Dendritic cell treated with granulocyte-macrophage colony-stimulating factor and Interleukin-4, amounts not matched to agents 40 ng/mL and 50 ng/mL, for 4 days (primary cell): ENCODE data around the gene ADSS2.
A peak's percentile ranks its signal among the peaks of the same experiment; 100 is the strongest.
"Not testable (repeated sequence)": the region's sequence is repeated elsewhere in the genome, so short reads cannot be mapped to it uniquely, and the experiment has no call there.

Experiments
- H3K27ac Mint-ChIP-seq: one replicate; pipeline ENCODE4 v1.8.0; 2022; ENCODE audit warnings: mild to moderate bottlenecking, mixed read lengths
- H3K27me3 Mint-ChIP-seq: one replicate; pipeline ENCODE4 v1.8.0; 2022; ENCODE audit warnings: mild to moderate bottlenecking, mixed read lengths
- H3K36me3 Mint-ChIP-seq: one replicate; pipeline ENCODE4 v1.8.0; 2022; ENCODE audit warnings: low read depth, mixed read lengths
- H3K4me1 Mint-ChIP-seq: one replicate; pipeline ENCODE4 v1.8.0; 2022; ENCODE audit warnings: low read depth, mixed read lengths
- H3K4me3 Mint-ChIP-seq: one replicate; pipeline ENCODE4 v1.8.0; 2022; ENCODE audit warnings: mild to moderate bottlenecking, moderate library complexity, mixed read lengths
- H3K9me3 Mint-ChIP-seq: one replicate; pipeline ENCODE4 v1.8.0; 2022; ENCODE audit warnings: mixed read lengths
- intact Hi-C: fragments of 100-400 bp; cut with micrococcal nuclease; formaldehyde crosslinking; loops from one replicate; pipeline ENCODE4 v1.15.0; 2022

Gene ADSS2

GRCh38 chr1:244451539-244451950 lies at the start of gene ADSS2:
Gene ADSS2 (minus strand): TSS chr1:244451909. CDS start chr1:244451817, 92 bp downstream.
- Mint-ChIP-seq H3K27ac (peak within 1 kb of the TSS; percentile 94), H3K4me3 (peak within 1 kb of the TSS; percentile 95), H3K36me3 (peaks cover 21% of the 10 kb centered on the region), H3K27me3 (no peaks in the 10 kb centered on the region), H3K9me3 (no peaks in the 10 kb centered on the region), H3K4me1 (peaks cover 29% of the 10 kb centered on the region)
- intact Hi-C loops: loop anchor here (5.0 to 10.0 kb wide), 2 partner anchors 127 to 521 kb away; no protein-coding TSS in a partner anchor

DNA sequence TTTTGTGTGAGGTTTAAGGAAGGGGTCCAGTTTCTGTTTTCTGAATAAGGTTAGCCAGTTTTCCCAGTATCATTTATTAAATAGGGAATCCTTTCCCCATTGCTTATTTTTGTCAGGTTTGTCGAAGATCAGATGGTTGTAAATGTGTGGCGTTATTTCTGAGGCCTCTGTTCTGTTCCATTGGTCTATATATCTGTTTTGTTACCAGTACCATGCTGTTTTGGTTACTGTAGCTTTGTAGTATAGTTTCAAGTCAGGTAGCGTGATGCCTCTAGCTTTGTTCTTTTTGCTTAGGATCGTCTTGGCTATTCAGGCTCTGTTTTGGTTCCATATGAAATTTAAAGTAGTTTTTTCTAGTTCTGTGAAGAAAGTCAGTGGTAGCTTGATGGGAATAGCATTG lies 48.8 kb upstream of the ADSS2 start:
- H3K4me3 Mint-ChIP-seq, H3K9me3 Mint-ChIP-seq, H3K4me1 Mint-ChIP-seq, intact Hi-C loops, H3K36me3 Mint-ChIP-seq, H3K27me3 Mint-ChIP-seq, H3K27ac Mint-ChIP-seq: not testable (repeated sequence)

- H3K27me3 Mint-ChIP-seq, H3K4me1 Mint-ChIP-seq, H3K9me3 Mint-ChIP-seq, H3K36me3 Mint-ChIP-seq, H3K4me3 Mint-ChIP-seq, H3K27ac Mint-ChIP-seq, intact Hi-C loops: not testable (repeated sequence)
Measured at GRCh38 chr1:244499484-244499883, 47.8 kb upstream of the ADSS2 start.

DNA sequence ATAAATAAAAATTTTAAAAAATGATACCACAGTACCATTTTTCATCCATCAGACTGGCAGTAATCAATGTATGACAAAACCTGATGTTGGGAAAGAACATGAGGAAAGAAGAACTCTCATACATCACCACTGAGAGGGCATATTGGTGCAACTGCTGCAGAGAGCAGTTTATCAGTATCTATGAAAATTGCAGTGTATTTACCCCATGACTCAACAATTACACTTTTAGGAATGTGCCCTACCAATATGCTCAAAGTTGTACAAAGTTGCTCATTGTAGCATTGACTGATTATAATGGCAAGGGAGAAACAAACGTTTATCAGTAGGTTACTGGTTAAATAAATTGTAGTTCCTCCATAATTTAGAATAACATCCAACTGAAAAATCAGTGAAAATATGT lies 46.1 kb upstream of the ADSS2 start:
- intact Hi-C loops: no loop called here
- no peaks in the 10 kb centered on the region for H3K27me3 Mint-ChIP-seq
- no peaks in the 10 kb centered on the region for H3K36me3 Mint-ChIP-seq
- H3K4me3 Mint-ChIP-seq: no peak overlapping the region
- no peaks in the 10 kb centered on the region for H3K4me1 Mint-ChIP-seq
- no peak overlapping the region for H3K27ac Mint-ChIP-seq
- H3K9me3 Mint-ChIP-seq: no peaks in the 10 kb centered on the region

DNA sequence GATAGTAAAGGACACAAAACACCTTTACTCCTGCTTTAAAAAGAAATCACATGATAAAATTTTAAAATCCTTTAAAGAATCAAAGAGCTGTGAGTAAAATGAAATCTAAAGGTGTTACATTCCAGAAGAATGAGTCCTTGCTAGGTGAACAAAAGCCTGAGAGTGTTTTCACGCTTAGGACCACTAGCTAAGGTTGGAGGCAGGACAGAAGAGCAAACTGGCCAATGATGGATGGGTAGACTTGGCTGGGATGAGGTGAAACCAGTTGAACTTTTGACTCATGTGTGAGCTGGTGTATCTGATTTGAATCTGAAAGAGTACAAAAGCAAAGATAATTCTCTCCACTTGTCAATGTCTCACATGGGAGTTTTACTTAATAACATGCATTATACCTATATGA lies 44.5 kb upstream of the ADSS2 start:
- H3K36me3 Mint-ChIP-seq: no peaks in the 10 kb centered on the region
- intact Hi-C loops: no loop called here
- no peak overlapping the region for H3K27ac Mint-ChIP-seq
- H3K27me3 Mint-ChIP-seq: no peaks in the 10 kb centered on the region
- peaks cover 6% of the 10 kb centered on the region for H3K9me3 Mint-ChIP-seq
- H3K4me1 Mint-ChIP-seq: no peaks in the 10 kb centered on the region
- no peak overlapping the region for H3K4me3 Mint-ChIP-seq

- intact Hi-C loops: no loop called here
- no peak overlapping the region for H3K27ac Mint-ChIP-seq
- H3K4me3 Mint-ChIP-seq: no peak overlapping the region
- peaks cover 8% of the 10 kb centered on the region for H3K9me3 Mint-ChIP-seq
- H3K27me3 Mint-ChIP-seq: no peaks in the 10 kb centered on the region
- no peaks in the 10 kb centered on the region for H3K4me1 Mint-ChIP-seq
- H3K36me3 Mint-ChIP-seq: no peaks in the 10 kb centered on the region
Measured at GRCh38 chr1:244494653-244495052, 42.9 kb upstream of the ADSS2 start.

DNA sequence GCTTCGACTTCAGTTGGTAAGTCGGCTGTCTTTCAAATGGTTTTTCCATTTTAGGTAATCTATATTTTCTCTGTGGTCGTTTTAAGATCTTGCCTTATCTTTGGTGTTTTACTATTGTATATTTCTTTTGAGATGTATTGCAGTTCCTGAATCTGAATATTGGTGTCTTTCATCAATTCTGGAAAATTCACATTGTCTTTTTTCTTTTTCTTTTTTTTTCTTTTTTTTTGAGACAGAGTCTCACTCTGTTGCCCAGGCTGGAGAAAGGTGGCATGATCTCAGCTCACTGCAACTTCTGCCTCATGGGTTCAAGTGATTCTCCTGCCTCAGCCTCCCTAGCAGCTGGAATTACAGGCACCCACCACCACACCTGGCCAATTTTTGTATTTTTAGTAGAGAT lies 33.3 kb upstream of the ADSS2 start:
- H3K9me3 Mint-ChIP-seq, H3K27me3 Mint-ChIP-seq, H3K36me3 Mint-ChIP-seq, H3K4me1 Mint-ChIP-seq, H3K4me3 Mint-ChIP-seq, intact Hi-C loops, H3K27ac Mint-ChIP-seq: not testable (repeated sequence)

GRCh38 chr1:244473059-244473605 lies 21.4 kb upstream of the ADSS2 start:
- no peak overlapping the region for H3K4me3 Mint-ChIP-seq
- H3K36me3 Mint-ChIP-seq: no peaks in the 10 kb centered on the region
- no peaks in the 10 kb centered on the region for H3K4me1 Mint-ChIP-seq
- H3K27ac Mint-ChIP-seq: no peak overlapping the region
- no peaks in the 10 kb centered on the region for H3K9me3 Mint-ChIP-seq
- intact Hi-C loops: no loop called here
- H3K27me3 Mint-ChIP-seq: no peaks in the 10 kb centered on the region

GRCh38 chr1:244466724-244467123 lies 15.0 kb upstream of the ADSS2 start:
- Mint-ChIP-seq H3K4me1 (no peaks in the 10 kb centered on the region), H3K4me3 (no peak overlapping the region), H3K36me3 (no peaks in the 10 kb centered on the region), H3K27me3 (no peaks in the 10 kb centered on the region), H3K27ac (no peak overlapping the region), H3K9me3 (no peaks in the 10 kb centered on the region)
- intact Hi-C loops: no loop called here

DNA sequence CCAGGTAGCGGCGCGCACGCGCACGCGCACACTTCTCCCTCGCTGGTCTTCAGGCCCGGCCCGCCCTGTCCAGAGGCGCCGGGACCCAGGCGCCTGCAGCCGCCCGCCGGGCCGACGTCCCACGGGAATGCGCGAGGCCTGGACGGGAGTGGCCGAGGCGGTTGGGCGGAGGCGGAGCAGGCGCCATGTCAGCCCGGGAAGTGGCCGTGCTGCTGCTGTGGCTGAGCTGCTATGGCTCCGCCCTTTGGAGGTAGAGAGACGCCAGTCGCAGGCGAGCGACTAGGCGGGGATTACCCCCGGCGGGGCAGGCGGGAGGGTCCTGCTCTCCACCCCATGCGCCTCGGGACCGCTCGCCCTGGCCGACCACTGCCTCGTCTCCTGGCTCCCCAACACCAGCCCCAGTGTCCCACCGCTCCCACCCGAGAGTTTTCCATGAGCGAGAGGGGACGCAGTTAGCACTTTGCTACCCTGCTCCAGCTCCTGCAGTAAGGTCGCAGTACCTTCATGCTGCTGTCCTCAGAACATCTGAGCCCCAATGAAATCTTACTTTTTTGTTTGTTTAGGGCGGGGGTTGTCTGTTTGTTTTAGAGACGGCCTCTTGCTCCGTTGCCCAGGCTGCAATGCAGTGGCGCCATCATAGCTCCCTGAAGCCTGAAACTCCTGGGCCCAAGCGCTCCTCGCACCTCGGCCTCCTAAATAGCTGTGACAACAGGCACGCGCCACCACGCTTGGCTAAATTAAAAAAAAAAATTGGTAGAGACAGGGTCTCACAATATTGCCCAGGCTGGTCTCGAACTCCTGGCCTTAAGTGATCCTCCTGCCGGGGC lies 9.7 kb upstream of the ADSS2 start, which contains the start of gene CATSPERE:
CATSPERE (plus strand) TSS at position 29 of the 827 bp plus-strand sequence; CDS start at position 186, 157 bp downstream.
- H3K4me1 Mint-ChIP-seq: peaks cover 12% of the 10 kb centered on the region
- intact Hi-C loops: loop anchor here (1.0 to 5.0 kb wide), 2 partner anchors 9 to 401 kb away; partner anchors contain the start of gene HNRNPU
- peak within 1 kb of the TSS; percentile 87 for H3K27ac Mint-ChIP-seq
- H3K9me3 Mint-ChIP-seq: no peaks in the 10 kb centered on the region
- peak within 1 kb of the TSS; percentile 95 for H3K4me3 Mint-ChIP-seq
- H3K27me3 Mint-ChIP-seq: no peaks in the 10 kb centered on the region
- peaks cover 7% of the 10 kb centered on the region for H3K36me3 Mint-ChIP-seq

- Mint-ChIP-seq H3K27me3 (no peaks in the 10 kb centered on the region), H3K4me3 (no peak overlapping the region), H3K9me3 (no peaks in the 10 kb centered on the region), H3K4me1 (peaks cover 12% of the 10 kb centered on the region), H3K27ac (peak overlapping the region; percentile 87), H3K36me3 (peaks cover 7% of the 10 kb centered on the region)
- intact Hi-C loops: loop anchor here (5.0 kb wide), 1 partner anchor 402 kb away; the partner anchor contains the start of gene HNRNPU
Measured at GRCh38 chr1:244460197-244460596, 8.5 kb upstream of the ADSS2 start.

DNA sequence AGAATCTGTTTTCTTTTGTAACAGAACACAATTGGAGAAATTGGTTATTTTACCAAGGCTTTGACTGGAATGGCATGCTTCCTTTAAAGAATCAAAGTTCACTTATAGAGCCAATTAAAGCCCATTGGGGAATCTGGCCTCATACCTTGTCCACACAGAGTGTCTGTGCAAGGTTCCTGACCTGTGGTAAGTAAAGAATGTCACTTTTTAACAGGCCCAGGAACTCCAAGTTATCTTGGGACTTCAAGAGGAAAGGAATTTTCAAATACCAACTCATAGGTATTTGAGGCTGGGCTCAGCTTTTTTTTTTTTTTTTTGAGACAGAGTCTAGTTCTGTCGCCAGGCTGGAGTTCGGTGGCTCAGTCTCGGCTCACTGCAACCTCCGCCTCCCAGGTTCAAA lies 7.1 kb upstream of the ADSS2 start:
- Mint-ChIP-seq H3K36me3 (peaks cover 7% of the 10 kb centered on the region), H3K9me3 (no peaks in the 10 kb centered on the region), H3K27ac (no peak overlapping the region), H3K4me1 (peaks cover 12% of the 10 kb centered on the region), H3K27me3 (no peaks in the 10 kb centered on the region), H3K4me3 (no peak overlapping the region)
- intact Hi-C loops: loop anchor here (10.0 kb wide), 1 partner anchor 134 kb away; no protein-coding TSS in a partner anchor

DNA sequence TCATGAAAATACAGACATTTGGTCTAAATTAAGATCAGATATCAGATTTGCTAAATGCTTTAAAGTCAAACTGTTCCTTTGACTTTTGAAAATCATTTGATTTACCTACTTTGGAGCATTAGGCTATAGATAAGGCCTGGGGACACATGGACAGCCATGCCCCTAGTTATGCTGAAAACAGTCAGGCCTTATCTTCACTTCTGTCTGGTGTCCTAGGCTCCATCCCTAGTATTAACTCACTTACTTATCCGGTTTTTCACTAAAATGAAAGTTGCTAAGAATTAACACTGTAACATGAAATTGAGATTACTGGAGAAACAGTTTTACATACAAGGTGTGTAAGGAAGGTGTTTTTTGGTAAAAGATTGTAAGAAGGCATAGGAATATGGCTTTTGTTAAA lies 4.9 kb upstream of the ADSS2 start:
- H3K27ac Mint-ChIP-seq: no peak overlapping the region

DNA sequence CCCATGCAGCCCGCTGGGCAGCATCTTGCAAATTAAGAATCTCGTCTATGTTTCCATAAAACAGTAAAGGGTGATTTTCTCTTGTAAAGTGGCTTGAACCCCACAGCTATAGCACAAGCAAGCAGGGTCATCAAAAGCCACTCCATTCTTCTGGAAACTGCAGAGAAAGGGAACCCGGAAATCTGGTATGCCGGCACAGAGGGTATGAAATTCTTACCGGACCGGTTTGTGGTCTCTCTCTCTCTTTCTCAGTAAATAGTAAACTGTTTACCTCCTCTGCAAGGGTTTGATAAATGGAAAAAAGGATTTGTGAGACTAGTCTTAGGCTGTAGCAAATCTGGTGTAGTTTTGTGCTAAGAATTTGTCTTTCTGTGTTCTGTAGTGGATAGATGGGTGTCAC lies 2.7 kb upstream of the ADSS2 start:
- H3K36me3 Mint-ChIP-seq: peaks cover 19% of the 10 kb centered on the region
- H3K9me3 Mint-ChIP-seq: no peaks in the 10 kb centered on the region
- H3K4me3 Mint-ChIP-seq: no peak overlapping the region
- no peak overlapping the region for H3K27ac Mint-ChIP-seq
- H3K4me1 Mint-ChIP-seq: peaks cover 20% of the 10 kb centered on the region
- H3K27me3 Mint-ChIP-seq: no peaks in the 10 kb centered on the region
- intact Hi-C loops: loop anchor here (5.0 to 10.0 kb wide), 2 partner anchors 130 to 518 kb away; no protein-coding TSS in a partner anchor

More for the DNA sequence above, 4.9 kb upstream of the ADSS2 start:
- intact Hi-C loops: loop anchor here (10.0 kb wide), 1 partner anchor 132 kb away; no protein-coding TSS in a partner anchor
- H3K36me3 Mint-ChIP-seq: peaks cover 10% of the 10 kb centered on the region
- H3K4me1 Mint-ChIP-seq: peaks cover 17% of the 10 kb centered on the region
- no peaks in the 10 kb centered on the region for H3K9me3 Mint-ChIP-seq
- H3K4me3 Mint-ChIP-seq: no peak overlapping the region
- H3K27me3 Mint-ChIP-seq: no peaks in the 10 kb centered on the region
